ENCODE data around the gene CLASP2. TPM values are rescaled to one million over a fixed set of nuclear protein-coding genes. Genes with fewer than 3 reads are reported as not detected.

Gene CLASP2
- total RNA-seq, 2 experiments from 2014 or later, result 63.4 to 73.1 TPM

DNA sequence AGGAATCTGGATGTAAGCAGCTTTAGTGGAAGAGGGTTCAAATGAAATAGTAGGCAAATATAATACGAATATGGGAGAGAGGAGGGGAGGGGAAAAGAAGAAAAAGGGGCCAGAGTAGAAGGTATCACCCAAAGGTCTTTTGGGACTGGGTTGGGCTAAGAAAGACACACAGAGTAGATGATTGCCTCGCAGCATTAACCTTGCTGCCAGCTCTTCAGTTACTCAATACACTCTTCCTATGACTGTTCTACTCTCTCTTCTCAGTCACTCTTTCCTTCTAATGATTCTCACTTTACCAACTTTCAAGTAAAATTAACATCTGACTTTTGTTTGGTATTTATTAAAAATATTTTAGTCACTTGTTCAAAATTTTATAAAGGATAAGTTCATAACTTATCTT lies 52.8 kb downstream of the CLASP2 start:
- Mint-ChIP-seq H3K27me3 (no peaks in the 10 kb centered on the region), H3K36me3 (ENCODE audit: low read depth) (peaks cover 45% of the 10 kb centered on the region), H3K4me3 (no peak overlapping the region), H3K9me3 (no peaks in the 10 kb centered on the region), H3K4me1 (ENCODE audit: low read depth) (peaks cover 17% of the 10 kb centered on the region), H3K27ac (no peak overlapping the region)
- no peaks in the 10 kb centered on the region for H3K9me3 ChIP-seq (ENCODE audit: control insufficient read depth in 1 of 2, insufficient read depth in 1 of 2, low read length in 2 of 2)
- no peaks in the 10 kb centered on the region for H3K4me1 ChIP-seq (ENCODE audit: insufficient read depth, low read length)
- ATAC-seq (ENCODE audit: poor library complexity) (no peak), DNase-seq (no peak)
- H3K27me3 ChIP-seq (ENCODE audit: control insufficient read depth in 1 of 2, insufficient read depth in 2 of 2, low read length in 2 of 2), result no peaks in the 10 kb centered on the region
- H3K27ac ChIP-seq (ENCODE audit: low read depth in 1 of 2, low read length in 2 of 2), result no peak overlapping the region
- H3K4me3 ChIP-seq (ENCODE audit: low read length), result no peak overlapping the region
- ChIA-PET POLR2A (no interaction called here), CTCF (no interaction called here)
- TF ChIP-seq, protein P1, sequence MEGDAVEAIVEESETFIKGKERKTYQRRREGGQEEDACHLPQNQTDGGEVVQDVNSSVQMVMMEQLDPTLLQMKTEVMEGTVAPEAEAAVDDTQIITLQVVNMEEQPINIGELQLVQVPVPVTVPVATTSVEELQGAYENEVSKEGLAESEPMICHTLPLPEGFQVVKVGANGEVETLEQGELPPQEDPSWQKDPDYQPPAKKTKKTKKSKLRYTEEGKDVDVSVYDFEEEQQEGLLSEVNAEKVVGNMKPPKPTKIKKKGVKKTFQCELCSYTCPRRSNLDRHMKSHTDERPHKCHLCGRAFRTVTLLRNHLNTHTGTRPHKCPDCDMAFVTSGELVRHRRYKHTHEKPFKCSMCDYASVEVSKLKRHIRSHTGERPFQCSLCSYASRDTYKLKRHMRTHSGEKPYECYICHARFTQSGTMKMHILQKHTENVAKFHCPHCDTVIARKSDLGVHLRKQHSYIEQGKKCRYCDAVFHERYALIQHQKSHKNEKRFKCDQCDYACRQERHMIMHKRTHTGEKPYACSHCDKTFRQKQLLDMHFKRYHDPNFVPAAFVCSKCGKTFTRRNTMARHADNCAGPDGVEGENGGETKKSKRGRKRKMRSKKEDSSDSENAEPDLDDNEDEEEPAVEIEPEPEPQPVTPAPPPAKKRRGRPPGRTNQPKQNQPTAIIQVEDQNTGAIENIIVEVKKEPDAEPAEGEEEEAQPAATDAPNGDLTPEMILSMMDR (IDR thresholded peaks at IDR 0.05), result no peak
- intact Hi-C loops (cut with DNase I, micrococcal nuclease), result no loop called here
- H3K36me3 ChIP-seq (ENCODE audit: insufficient read depth, low read length), result peaks cover 8% of the 10 kb centered on the region

GRCh38 chr3:33664195-33664594 lies 53.9 kb downstream of the CLASP2 start:
- Mint-ChIP-seq H3K27me3 (no peaks in the 10 kb centered on the region), H3K4me1 (ENCODE audit: low read depth) (peaks cover 28% of the 10 kb centered on the region), H3K9me3 (no peaks in the 10 kb centered on the region), H3K36me3 (ENCODE audit: low read depth) (peaks cover 34% of the 10 kb centered on the region), H3K4me3 (no peak overlapping the region), H3K27ac (no peak overlapping the region)
- Histone ChIP-seq H3K27me3 (ENCODE audit: control insufficient read depth in 1 of 2, insufficient read depth in 2 of 2, low read length in 2 of 2) (no peaks in the 10 kb centered on the region), H3K27ac (ENCODE audit: low read depth in 1 of 2, low read length in 2 of 2) (no peak overlapping the region), H3K4me3 (ENCODE audit: low read length) (no peak overlapping the region), H3K9me3 (ENCODE audit: control insufficient read depth in 1 of 2, insufficient read depth in 1 of 2, low read length in 2 of 2) (no peaks in the 10 kb centered on the region), H3K36me3 (ENCODE audit: insufficient read depth, low read length) (peaks cover 2% of the 10 kb centered on the region), H3K4me1 (ENCODE audit: insufficient read depth, low read length) (peaks cover 3% of the 10 kb centered on the region)
- TF ChIP-seq, protein P1 (IDR thresholded peaks at IDR 0.05), result no peak
- POLR2A ChIA-PET, result no interaction called here
- intact Hi-C loops (cut with DNase I, micrococcal nuclease), result no loop called here
- CTCF ChIA-PET, result no interaction called here
- ATAC-seq (ENCODE audit: poor library complexity), result no peak
- DNase-seq, result peak in 2 of 14 experiments; percentile 43 to 51

DNA sequence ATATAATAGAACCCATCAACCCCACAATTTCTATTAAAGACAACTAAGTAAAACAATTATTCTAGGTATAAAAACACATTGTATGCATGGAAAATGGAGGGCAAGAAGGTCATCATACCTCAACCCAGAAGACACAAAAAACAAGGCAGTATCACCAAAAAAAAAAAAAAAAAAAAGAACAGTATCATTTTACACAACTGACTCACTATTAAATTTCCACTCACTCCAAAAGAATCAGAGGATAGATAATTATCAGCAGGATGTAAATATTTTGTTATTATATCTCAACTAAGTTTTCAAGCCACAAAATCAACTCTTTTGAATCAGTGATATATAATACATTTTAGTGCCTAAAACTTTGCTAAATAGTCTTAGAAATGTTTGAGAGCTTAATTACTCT lies 55.0 kb downstream of the CLASP2 start:
- no peak overlapping the region for H3K27ac ChIP-seq (ENCODE audit: low read depth in 1 of 2, low read length in 2 of 2)
- H3K4me3 ChIP-seq (ENCODE audit: low read length), result no peak overlapping the region
- POLR2A ChIA-PET, result no interaction called here
- peaks cover 22% of the 10 kb centered on the region for H3K36me3 Mint-ChIP-seq (ENCODE audit: low read depth)
- no peaks in the 10 kb centered on the region for H3K27me3 ChIP-seq (ENCODE audit: control insufficient read depth in 1 of 2, insufficient read depth in 2 of 2, low read length in 2 of 2)
- H3K4me1 ChIP-seq (ENCODE audit: insufficient read depth, low read length), result peaks cover 7% of the 10 kb centered on the region
- H3K36me3 ChIP-seq (ENCODE audit: insufficient read depth, low read length), result no peaks in the 10 kb centered on the region
- H3K9me3 Mint-ChIP-seq, result no peaks in the 10 kb centered on the region
- CTCF ChIA-PET, result no interaction called here
- no peak for ATAC-seq (ENCODE audit: poor library complexity)
- H3K4me3 Mint-ChIP-seq, result no peak overlapping the region
- H3K4me1 Mint-ChIP-seq (ENCODE audit: low read depth), result peaks cover 38% of the 10 kb centered on the region
- DNase-seq, result no peak
- no peaks in the 10 kb centered on the region for H3K27me3 Mint-ChIP-seq
- intact Hi-C loops (cut with DNase I, micrococcal nuclease), result no loop called here
- H3K9me3 ChIP-seq (ENCODE audit: control insufficient read depth in 1 of 2, insufficient read depth in 1 of 2, low read length in 2 of 2), result no peaks in the 10 kb centered on the region
- no peak overlapping the region for H3K27ac Mint-ChIP-seq
- TF ChIP-seq, protein P1 (IDR thresholded peaks at IDR 0.05), result no peak

Measured in CD4-positive, alpha-beta T cell (primary cell).